Spleen (tissue), 7 donors: ENCODE data around the gene GPATCH2.

Experiments used
- POLR2A ChIP-seq, 3 donors: fragments of 450-650 bp; IDR thresholded peaks; one replicate each; pipeline ENCODE4 v1.5.1; 2017; ENCODE audit warnings: antibody characterized with exemption in 3 of 3, mild to moderate bottlenecking in 1 of 3
- TF ChIP-seq, protein P1 (sequence below), 11 experiments: fragments of 200-600 bp in 7 of 11; fragments of 450-650 bp in 4 of 11; sonication (generic) in 4 of 11; IDR thresholded peaks in 8 of 11; conservative IDR thresholded peaks in 3 of 11; 1 replicate in 7 of 11; 2 replicates in 4 of 11; pipeline versions ENCODE4 v1.4.0 to v1.8.0; 2016 to 2021; ENCODE audit warnings: antibody characterized with exemption in 11 of 11, inconsistent platforms in 4 of 11, mild to moderate bottlenecking in 1 of 11
- donor health status: DM: no; HTN: no; CAD: no; lungs with moderate emphysema.
- donor health status: DM: no; HTN: no; CAD: no.
- donor health status: DM: no; HTN: no; CAD: no.

DNA sequence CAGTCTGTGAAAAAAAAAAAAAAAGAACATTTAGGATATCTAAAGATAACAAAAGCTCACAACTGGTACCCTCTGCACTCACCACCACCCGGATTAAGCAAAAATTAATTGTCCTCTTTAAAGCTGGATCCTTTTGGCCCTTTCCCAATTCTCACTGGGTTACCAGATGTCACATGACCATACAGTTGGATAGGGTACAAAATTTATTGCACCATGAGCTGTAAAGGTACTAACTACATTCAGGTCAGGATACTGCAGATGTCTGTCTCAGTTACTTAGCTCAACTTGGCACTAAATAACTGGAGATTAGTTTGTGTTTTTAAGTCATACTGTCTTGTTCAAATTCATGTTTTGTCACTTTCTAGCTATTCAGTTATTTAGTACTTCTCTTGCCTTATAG lies 96.3 kb downstream of the GPATCH2 start:
- TF ChIP-seq POLR2A (IDR thresholded peaks at IDR 0.05) = no peak
- TF ChIP-seq, protein P1, sequence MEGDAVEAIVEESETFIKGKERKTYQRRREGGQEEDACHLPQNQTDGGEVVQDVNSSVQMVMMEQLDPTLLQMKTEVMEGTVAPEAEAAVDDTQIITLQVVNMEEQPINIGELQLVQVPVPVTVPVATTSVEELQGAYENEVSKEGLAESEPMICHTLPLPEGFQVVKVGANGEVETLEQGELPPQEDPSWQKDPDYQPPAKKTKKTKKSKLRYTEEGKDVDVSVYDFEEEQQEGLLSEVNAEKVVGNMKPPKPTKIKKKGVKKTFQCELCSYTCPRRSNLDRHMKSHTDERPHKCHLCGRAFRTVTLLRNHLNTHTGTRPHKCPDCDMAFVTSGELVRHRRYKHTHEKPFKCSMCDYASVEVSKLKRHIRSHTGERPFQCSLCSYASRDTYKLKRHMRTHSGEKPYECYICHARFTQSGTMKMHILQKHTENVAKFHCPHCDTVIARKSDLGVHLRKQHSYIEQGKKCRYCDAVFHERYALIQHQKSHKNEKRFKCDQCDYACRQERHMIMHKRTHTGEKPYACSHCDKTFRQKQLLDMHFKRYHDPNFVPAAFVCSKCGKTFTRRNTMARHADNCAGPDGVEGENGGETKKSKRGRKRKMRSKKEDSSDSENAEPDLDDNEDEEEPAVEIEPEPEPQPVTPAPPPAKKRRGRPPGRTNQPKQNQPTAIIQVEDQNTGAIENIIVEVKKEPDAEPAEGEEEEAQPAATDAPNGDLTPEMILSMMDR (IDR thresholded peaks at IDR 0.05 in 8 of 11, conservative IDR thresholded peaks at IDR 0.05 in 3 of 11) = no peak
